NCI-H524 treated with DMSO at 0.1 percent for 48 hours (cell line): ENCODE results near the gene ST8SIA3.

Source experiments
- DNase-seq: peaks from one replicate; lab custom pipeline; 2025; lab: John Stamatoyannopoulos, UW

Gene ST8SIA3

GRCh38 chr18:57352271-57352701, at the start of gene ST8SIA3:
TSS of gene ST8SIA3 (plus strand) at chr18:57352557. CDS start at chr18:57352847, 290 bp downstream.
- no peak for DNase-seq

- DNase-seq, result no peak
These were observed 40.9 kb upstream of the ST8SIA3 start for GRCh38 chr18:57311472-57311871.

GRCh38 chr18:57312346-57313144, 39.8 kb upstream of the ST8SIA3 start:
- DNase-seq, result no peak

GRCh38 chr18:57320603-57321002, 31.8 kb upstream of the ST8SIA3 start:
- no peak for DNase-seq

GRCh38 chr18:57325491-57326166, 26.7 kb upstream of the ST8SIA3 start:
- DNase-seq, result no peak

GRCh38 chr18:57326718-57327323, 25.5 kb upstream of the ST8SIA3 start:
- DNase-seq, result no peak

GRCh38 chr18:57328665-57329064, 23.7 kb upstream of the ST8SIA3 start:
- no peak for DNase-seq

- no peak for DNase-seq
These were observed 22.5 kb upstream of the ST8SIA3 start for GRCh38 chr18:57329856-57330255.

- no peak for DNase-seq
These were observed 20.6 kb upstream of the ST8SIA3 start for GRCh38 chr18:57331718-57332117.

GRCh38 chr18:57333940-57334339, 18.4 kb upstream of the ST8SIA3 start:
- no peak for DNase-seq

GRCh38 chr18:57334383-57334782, 18.0 kb upstream of the ST8SIA3 start:
- DNase-seq, result no peak

GRCh38 chr18:57336343-57336742, 16.0 kb upstream of the ST8SIA3 start:
- no peak for DNase-seq

GRCh38 chr18:57337890-57338289, 14.5 kb upstream of the ST8SIA3 start:
- no peak for DNase-seq

GRCh38 chr18:57343833-57344232, 8.5 kb upstream of the ST8SIA3 start:
- DNase-seq, result no peak

GRCh38 chr18:57346876-57347275, 5.5 kb upstream of the ST8SIA3 start:
- DNase-seq, result no peak

GRCh38 chr18:57347784-57348183, 4.6 kb upstream of the ST8SIA3 start:
- no peak for DNase-seq

- no peak for DNase-seq
These were observed 392 bp downstream of the ST8SIA3 start for GRCh38 chr18:57352761-57353136.

GRCh38 chr18:57353137-57353939, 981 bp downstream of the ST8SIA3 start:
- no peak for DNase-seq

- no peak for DNase-seq
These were observed 1.6 kb downstream of the ST8SIA3 start for GRCh38 chr18:57353940-57354461.

GRCh38 chr18:57359433-57359832, 7.1 kb downstream of the ST8SIA3 start:
- no peak for DNase-seq

GRCh38 chr18:57362714-57363113, 10.4 kb downstream of the ST8SIA3 start:
- no peak for DNase-seq

- no peak for DNase-seq
These were observed 12.1 kb downstream of the ST8SIA3 start for GRCh38 chr18:57364460-57364859.
